Epithelial cell of esophagus (primary cell): ENCODE results near the gene MYEF2.

Experiments used
- DNase-seq: peaks from one replicate; pipeline ENCODE4 v3.0.0; 2010; ENCODE audit warnings: low read depth
- H3K4me3 ChIP-seq: 2 replicates; pipeline ENCODE4 v1.5.1; 2011; ENCODE audit warnings: mild to moderate bottlenecking, low read length, control low read depth
- TF ChIP-seq, protein P1 (sequence below): IDR thresholded peaks from 2 replicates; pipeline ENCODE4 v1.5.1; 2011; ENCODE audit warnings: low read depth, mild to moderate bottlenecking, low read length, control low read depth, inconsistent platforms; ENCODE audit not compliant: insufficient read depth; ENCODE audit errors: missing control alignments

MYEF2 gene

DNA sequence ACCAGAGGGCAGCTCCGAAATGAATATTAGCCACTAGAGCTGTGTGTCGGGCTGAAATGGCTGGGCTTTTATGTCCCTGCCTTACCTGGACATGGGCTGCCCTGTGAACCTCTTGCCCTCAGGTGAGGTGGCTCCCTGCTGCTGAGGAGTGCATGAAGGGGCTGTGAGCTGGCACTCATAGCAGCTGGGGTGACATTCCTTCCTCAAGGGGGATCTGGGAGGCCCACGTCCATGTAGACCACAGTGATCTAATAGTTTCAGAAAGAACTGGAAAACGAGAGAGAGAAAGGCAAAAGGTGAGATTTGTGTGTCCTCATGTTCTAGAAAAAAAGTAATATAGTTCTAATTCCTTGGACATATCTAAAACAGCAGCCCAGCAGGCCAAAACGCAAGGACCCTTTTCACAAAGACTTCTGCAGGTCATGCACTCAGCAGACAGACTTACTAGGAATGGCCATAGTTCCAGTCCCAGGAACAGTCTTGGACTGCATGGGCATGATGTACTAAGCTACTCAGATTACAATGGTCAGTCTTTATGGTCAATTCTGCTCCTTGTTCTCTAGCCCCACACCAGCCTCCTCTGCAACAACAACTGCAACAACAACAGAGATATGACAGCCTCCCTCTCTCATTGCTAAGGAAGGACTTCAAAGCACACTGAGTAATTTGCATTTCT is 68.1 kb downstream of the MYEF2 start:
- TF ChIP-seq, protein P1, sequence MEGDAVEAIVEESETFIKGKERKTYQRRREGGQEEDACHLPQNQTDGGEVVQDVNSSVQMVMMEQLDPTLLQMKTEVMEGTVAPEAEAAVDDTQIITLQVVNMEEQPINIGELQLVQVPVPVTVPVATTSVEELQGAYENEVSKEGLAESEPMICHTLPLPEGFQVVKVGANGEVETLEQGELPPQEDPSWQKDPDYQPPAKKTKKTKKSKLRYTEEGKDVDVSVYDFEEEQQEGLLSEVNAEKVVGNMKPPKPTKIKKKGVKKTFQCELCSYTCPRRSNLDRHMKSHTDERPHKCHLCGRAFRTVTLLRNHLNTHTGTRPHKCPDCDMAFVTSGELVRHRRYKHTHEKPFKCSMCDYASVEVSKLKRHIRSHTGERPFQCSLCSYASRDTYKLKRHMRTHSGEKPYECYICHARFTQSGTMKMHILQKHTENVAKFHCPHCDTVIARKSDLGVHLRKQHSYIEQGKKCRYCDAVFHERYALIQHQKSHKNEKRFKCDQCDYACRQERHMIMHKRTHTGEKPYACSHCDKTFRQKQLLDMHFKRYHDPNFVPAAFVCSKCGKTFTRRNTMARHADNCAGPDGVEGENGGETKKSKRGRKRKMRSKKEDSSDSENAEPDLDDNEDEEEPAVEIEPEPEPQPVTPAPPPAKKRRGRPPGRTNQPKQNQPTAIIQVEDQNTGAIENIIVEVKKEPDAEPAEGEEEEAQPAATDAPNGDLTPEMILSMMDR: no peak
- no peak overlapping the region for H3K4me3 ChIP-seq
- DNase-seq: no peak

DNA sequence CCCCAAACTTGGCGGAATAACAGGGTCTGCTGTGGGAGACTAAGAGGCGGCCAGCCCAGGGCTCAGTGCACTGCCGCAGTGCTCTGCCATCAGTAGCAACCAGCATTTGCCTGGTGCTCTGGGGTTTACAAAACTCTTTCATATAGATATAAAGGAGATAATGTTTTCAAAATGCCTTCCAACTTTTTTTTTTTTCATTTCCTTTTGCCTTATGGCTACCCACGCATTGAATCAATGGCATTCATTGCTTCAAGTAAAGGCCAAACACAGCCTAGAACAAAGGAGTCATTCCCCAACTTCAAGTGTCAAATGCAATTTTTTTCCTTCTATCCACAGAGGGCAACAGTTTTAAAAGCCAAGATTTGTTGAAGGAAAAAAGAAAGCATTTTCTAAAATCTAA is 68.9 kb downstream of the MYEF2 start:
- H3K4me3 ChIP-seq: no peak overlapping the region
- TF ChIP-seq, protein P1: no peak
- no peak for DNase-seq

DNA sequence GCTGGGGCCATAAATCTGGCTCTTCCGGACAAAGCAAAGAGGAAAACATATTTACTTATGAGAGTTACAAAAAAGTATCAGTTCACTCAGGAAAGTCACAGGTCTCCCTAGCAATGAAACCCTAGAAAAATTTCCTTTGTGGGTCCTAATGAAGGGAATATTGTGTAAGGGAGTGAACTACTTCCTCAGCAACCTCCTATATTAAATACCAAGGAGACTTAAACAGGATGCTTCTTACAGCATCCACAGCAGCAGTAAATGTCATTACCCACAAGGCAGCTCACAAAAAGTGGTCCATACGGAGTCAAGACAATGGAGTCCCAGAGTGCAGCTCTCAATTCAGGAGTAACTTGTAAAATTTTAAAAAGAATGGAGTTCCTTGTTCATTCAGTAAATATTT is 72.2 kb downstream of the MYEF2 start:
- no peak overlapping the region for H3K4me3 ChIP-seq
- TF ChIP-seq, protein P1: no peak
- DNase-seq: no peak

DNA sequence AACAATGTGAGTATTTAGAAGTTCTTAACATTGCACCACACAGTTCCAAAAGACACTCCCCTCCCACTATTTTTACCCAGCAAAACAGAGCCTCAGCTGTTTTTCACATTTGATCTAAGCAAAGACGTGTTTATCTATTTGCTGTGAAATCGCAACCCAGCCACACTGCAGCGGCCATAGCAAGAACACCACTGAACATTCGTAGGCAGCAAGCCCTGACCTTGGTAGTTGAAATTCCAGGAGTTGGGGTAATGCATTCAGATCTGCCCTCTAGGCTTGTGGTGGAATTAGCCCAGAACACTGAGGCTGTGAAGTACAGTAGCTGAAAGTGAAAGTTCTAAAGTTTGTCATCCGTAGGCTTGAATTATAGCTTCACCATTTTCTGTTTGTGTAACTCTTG is 74.4 kb downstream of the MYEF2 start:
- no peak for DNase-seq
- no peak overlapping the region for H3K4me3 ChIP-seq
- TF ChIP-seq, protein P1: no peak

DNA sequence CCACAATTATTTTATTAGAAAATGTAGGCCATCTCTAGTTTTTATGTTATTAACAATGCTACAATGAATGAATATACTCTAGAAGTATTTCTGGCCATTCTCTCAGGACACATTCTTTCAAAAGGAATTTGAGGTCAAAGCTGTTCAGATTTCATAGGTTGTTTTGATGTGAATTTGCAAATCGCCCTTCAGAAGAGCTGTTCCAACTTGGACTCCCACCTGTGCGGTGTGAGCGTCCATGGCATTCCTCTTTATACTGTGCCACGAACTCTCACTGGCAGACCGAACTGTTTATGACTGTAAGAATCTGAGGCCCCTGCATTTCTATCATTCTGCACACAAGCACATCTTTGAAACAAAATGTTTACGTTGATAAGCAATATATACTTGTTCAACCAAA is 75.9 kb downstream of the MYEF2 start:
- no peak for DNase-seq
- H3K4me3 ChIP-seq: no peak overlapping the region
- TF ChIP-seq, protein P1: no peak

DNA sequence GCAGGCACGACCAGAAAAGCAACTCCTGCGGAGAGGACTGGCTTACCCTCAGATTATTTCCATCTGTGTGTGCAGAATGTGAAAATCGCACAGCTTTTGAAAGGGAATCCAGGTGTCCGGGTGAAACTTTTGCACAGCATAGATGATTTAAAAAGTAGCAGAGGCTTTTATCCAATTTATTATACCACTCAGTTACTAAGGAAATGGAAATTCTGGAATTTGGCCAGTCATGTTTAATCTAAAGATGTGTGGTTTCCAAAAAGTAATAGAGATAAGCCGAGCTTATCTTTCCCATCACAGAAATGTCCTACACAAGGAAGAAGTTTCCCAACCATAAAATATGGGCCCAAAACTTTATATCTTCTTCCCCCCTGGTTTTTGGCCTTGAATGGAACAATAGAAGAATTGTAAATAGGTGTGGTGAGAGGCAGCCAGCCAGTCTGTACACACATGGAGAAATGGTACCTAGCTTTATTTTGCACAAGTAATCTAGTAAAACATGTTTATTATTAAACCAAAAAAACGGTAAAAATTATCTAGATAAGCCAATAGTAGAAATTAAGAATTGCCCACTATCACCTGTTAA is 76.6 kb downstream of the MYEF2 start:
- no peak for DNase-seq
- H3K4me3 ChIP-seq: no peak overlapping the region
- TF ChIP-seq, protein P1: no peak

DNA sequence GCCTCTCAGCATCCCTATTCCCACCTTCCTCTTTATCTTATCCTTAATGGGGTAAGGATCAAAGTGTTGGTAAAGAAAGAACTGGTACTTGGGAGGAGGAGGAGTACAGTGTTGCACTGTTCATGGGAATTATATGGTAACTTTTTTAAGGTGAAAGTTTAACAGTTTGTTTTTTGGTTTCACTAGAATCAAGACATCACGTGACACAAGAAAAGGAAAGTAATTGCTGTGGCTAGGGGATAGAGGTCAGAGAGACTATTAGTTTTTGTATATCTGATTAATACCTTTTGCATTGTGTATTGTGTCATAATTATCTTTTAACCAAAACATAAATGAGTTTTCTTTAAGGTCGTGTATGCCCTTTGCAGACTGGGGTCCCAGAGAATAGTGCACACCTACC is 80.8 kb downstream of the MYEF2 start:
- H3K4me3 ChIP-seq: no peak overlapping the region
- no peak for DNase-seq
- TF ChIP-seq, protein P1: no peak
